Measurements from ENCODE around the gene TMEM170B. TPM values are rescaled to one million over a fixed set of nuclear protein-coding genes. Genes with fewer than 3 reads are reported as not detected.

The TMEM170B gene
- total RNA-seq, 2 experiments from 2014 or later, result 1.8 to 1.9 TPM

- H3K36me3 Mint-ChIP-seq (ENCODE audit: low read depth), result no peaks in the 10 kb centered on the region
- H3K4me1 Mint-ChIP-seq (ENCODE audit: low read depth), result no peaks in the 10 kb centered on the region
- ChIA-PET POLR2A (no interaction called here), CTCF (interaction anchor here (1.2 kb wide), 1 partner anchor 682 kb away, joined by 3 read pairs; no protein-coding TSS in a partner anchor)
- no peak overlapping the region for H3K27ac Mint-ChIP-seq
- no peaks in the 10 kb centered on the region for H3K9me3 Mint-ChIP-seq
- no peak overlapping the region for H3K4me3 Mint-ChIP-seq
- peaks cover 3% of the 10 kb centered on the region for H3K27me3 Mint-ChIP-seq
- intact Hi-C loops (cut with micrococcal nuclease), result no loop called here
- TF ChIP-seq CTCF (IDR thresholded peaks at IDR 0.05), result no peak
- ATAC-seq (no peak), DNase-seq (no peak)
Measured at GRCh38 chr6:11607383-11607782, 69.8 kb downstream of the TMEM170B start.

- Mint-ChIP-seq H3K4me3 (no peak overlapping the region), H3K9me3 (no peaks in the 10 kb centered on the region), H3K27me3 (peaks cover 3% of the 10 kb centered on the region), H3K27ac (no peak overlapping the region), H3K36me3 (ENCODE audit: low read depth) (no peaks in the 10 kb centered on the region), H3K4me1 (ENCODE audit: low read depth) (no peaks in the 10 kb centered on the region)
- no peak for ATAC-seq
- ChIA-PET POLR2A (no interaction called here), CTCF (no interaction called here)
- TF ChIP-seq CTCF (IDR thresholded peaks at IDR 0.05), result no peak
- intact Hi-C loops (cut with micrococcal nuclease), result no loop called here
- no peak for DNase-seq
Measured at GRCh38 chr6:11608600-11609323, 71.2 kb downstream of the TMEM170B start.

- H3K4me3 Mint-ChIP-seq, result no peak overlapping the region
- ATAC-seq (no peak), DNase-seq (no peak)
- intact Hi-C loops (cut with micrococcal nuclease), result no loop called here
- ChIA-PET CTCF (no interaction called here), POLR2A (no interaction called here)
- no peaks in the 10 kb centered on the region for H3K4me1 Mint-ChIP-seq (ENCODE audit: low read depth)
- peaks cover 3% of the 10 kb centered on the region for H3K27me3 Mint-ChIP-seq
- no peaks in the 10 kb centered on the region for H3K36me3 Mint-ChIP-seq (ENCODE audit: low read depth)
- no peak overlapping the region for H3K27ac Mint-ChIP-seq
- TF ChIP-seq CTCF (IDR thresholded peaks at IDR 0.05), result no peak
- no peaks in the 10 kb centered on the region for H3K9me3 Mint-ChIP-seq
Measured at GRCh38 chr6:11609324-11610071, 71.9 kb downstream of the TMEM170B start.

GRCh38 chr6:11613336-11613735 is 75.8 kb downstream of the TMEM170B start:
- POLR2A ChIA-PET, result no interaction called here
- CTCF ChIA-PET, result no interaction called here
- no peak overlapping the region for H3K4me3 Mint-ChIP-seq

More at GRCh38 chr6:11613336-11613735, 75.8 kb downstream of the TMEM170B start:
- Mint-ChIP-seq H3K9me3 (no peaks in the 10 kb centered on the region), H3K4me1 (ENCODE audit: low read depth) (no peaks in the 10 kb centered on the region), H3K27me3 (peaks cover 2% of the 10 kb centered on the region), H3K27ac (no peak overlapping the region), H3K36me3 (ENCODE audit: low read depth) (no peaks in the 10 kb centered on the region)
- intact Hi-C loops (cut with micrococcal nuclease), result no loop called here
- DNase-seq (no peak), ATAC-seq (no peak)
- no peak for TF ChIP-seq CTCF (IDR thresholded peaks at IDR 0.05)
